ENCODE measurements around the gene GRIK5.

GRIK5 gene

DNA sequence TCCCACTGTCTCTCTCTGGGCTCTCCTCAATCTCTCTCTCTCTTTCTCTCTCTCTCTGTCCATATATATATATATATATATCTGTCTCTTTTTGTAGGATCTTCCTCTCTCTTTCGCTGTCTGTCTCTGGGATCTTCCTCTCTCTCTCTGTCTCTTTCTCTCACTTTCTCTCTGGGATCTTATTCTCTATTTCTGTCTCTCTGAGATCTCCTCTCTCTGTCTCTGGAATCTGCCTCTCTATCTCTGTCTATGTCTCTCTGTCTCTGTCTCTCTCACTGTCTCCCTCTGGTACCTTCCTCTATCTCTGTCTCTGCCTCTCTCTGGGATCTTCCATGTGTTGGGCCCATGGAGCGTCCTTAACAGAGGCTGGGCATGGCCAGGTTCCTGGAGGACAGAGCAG, 79.4 kb downstream of the GRIK5 start:
- DNase-seq (ENCODE audit: low read depth, low spot score), result no peak

DNA sequence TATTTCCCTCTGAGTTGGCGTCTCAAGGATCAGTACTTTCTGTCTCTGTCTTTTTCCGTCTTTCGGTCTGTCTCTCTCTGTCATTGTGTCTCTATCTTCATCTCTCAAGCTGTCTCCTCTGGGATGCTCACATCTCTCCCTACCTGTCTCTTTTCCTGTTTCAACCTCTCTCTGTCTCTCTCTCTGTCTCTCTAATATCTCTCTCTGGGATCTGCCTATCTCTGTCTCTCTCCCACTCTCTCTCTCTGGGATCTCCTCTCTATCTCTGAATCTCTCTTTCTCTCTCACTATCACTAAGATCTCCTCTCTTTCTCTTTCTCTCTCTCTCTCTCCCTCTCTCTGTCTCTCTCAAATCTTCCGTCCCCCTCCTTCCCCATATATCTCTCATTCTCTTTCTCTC, 80.0 kb downstream of the GRIK5 start:
- DNase-seq (ENCODE audit: low read depth, low spot score), result no peak

DNA sequence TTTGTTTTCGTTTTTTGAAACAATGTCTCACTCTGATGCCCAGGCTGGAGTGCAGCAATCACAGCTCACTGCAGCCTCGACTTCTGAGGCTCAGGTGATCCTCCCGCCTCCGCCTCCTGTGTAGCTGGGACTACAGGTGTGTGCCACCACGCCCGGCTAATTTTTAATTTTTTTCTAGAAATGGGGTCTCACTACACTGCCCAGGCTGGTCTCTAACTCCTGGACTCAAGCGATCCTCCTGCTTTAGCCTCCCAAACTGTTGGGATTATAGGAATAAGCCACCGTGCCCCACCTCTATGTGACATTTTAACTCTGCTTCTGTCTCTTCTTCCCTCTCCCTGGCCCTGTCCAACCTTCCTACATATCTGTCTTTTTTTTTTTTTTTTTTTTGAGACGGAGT, 81.1 kb downstream of the GRIK5 start:
- no peak for DNase-seq (ENCODE audit: low read depth, low spot score)

DNA sequence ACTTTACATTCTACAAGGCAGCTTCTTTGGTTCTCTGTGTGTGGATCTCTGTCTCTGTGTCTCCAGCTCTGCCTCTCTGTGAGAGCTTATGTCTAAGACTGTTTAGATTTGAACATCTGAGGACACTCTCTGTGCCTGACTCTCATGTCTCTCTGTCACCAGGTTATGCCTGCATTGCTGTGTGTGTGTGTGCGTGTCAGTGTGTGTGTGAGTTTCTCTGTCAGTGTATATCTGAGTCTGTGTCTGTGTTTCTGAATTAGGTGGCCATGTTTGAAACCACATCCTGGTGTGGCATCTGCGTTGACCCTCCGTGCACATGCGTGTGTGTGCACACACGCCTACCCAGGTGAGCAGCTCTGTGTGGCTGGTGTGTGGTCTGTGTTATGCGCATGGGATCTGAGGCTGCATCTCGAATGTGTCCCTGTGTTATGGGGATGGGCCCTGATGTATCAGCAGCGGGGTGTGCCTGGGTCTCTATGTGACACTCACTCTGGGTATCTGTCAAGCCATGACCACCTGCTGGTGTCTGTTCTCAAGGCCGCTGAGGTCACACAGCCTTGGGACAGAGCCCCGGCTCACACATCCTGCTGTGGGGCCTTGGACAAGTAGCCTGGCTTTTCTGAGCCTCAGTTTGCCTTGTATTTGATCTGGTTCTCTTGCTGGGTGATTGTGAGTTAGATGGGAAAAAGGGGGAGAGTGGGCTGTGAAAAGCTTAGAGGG, 82.7 kb downstream of the GRIK5 start:
- DNase-seq (ENCODE audit: low read depth, low spot score), result no peak

DNA sequence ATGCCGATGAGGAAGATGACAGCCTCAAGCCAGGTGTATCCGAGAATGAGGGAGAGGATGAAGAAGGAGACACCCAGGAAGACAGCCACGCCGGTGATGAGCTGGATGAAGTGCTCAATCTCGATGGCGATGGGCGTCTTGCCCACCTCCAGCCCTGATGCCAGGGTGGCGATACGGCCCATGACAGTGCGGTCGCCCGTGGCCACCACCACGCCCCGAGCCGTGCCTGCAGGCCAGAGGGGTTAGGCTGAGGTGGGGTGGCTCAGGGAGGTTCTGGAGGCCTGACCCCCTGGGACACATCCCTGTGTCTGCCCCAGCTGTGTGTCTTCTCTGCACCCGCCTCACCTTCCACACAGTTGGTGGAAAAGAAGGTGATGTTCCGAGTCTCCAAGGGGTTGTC, 85.0 kb downstream of the GRIK5 start:
- no peak for DNase-seq (ENCODE audit: low read depth, low spot score)

DNA sequence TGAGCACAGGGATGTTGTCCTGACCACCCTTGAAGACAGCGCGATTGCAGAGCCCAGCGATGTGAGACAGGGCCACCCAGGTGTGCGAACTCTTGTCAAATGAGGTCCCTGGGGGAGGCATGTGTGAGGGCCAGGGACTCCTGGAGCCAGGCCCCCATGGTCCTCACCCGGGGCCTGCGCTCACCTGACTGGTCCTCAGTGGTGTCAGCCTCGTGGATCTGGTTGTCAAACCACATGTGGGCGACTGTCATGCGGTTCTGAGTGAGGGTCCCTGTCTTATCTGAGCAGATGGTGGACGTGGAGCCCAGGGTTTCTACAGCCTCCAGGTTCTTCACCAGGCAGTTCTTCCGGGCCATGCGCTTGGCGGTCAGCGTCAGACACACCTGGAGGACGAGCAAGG, 88.3 kb downstream of the GRIK5 start:
- no peak for DNase-seq (ENCODE audit: low read depth, low spot score)

DNA sequence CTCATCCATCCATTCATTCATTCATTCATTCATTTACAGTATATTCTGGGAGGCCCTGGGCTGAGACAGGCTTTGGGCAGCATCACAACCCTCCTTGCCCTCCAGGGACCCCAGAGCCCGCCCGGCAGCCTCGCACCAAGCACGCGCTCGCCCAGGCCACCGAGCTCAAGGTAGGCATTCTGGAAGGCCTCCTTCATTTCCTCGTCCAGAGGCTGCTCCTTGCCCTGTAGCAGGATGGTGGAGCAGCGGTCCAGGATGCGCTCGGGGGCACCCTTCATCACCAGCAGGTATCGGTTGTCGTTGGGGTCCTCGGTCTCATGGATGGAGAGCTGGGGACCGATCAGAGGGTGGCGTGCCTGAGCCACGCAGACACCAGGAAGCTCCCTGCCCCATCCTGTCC, 91.5 kb downstream of the GRIK5 start:
- no peak for DNase-seq (ENCODE audit: low read depth, low spot score)

DNA sequence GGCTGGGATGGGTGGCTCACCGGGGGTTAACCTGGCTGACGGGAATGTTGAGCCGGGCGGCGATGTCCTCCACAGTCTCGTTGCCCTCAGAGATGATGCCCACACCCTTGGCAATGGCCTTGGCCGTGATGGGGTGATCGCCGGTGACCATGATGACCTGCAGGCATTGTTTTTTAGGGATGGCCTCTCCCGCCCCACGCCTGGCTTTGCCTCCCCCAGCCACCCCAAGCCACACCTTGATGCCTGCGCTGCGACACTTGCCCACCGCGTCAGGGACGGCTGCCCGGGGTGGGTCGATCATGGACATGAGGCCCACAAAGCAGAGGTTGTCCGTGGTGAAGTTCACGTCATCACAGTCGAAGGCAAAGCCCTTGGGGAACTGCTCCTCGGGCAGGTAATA, 92.1 kb downstream of the GRIK5 start:
- DNase-seq (ENCODE audit: low read depth, low spot score), result no peak

DNA sequence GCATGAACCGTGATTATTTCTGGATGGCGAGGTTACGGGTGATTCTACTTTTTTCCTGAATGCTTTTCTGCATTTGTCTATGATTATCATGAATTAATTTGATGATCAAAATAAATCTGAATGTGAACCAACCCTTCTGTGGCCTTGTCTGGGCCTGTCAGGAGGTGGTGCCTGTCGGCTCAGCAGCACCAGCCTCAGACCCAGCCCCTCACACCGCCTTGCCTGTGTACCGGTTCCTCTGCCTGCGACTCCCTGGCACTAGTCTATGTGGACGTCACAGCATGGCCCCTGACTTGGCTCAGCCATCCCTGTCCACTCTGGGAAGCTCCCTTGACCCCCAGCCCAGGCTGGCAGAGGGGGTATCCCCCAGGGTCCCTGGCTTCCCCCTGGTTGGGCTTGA, 95.4 kb downstream of the GRIK5 start:
- no peak for DNase-seq (ENCODE audit: low read depth, low spot score)

DNA sequence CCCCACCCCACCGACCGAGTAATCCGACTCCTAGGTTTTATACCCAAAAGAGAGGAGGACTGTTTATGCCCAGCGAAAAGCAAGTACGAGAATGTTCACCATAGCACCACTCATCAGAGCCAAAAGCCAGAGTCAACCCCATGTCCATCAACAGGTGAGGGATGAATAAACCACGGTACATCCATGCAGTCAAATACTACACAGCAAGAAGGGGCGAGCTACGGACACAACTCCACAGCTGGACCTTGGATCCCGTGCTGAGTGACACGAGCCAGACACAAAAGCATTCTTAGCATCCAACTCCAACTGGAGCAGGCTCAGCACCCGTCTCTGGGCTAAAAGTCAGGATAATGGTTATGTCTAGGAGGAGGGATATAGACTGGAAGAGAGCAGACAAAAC, 98.6 kb downstream of the GRIK5 start:
- no peak for DNase-seq (ENCODE audit: low read depth, low spot score)

DNA sequence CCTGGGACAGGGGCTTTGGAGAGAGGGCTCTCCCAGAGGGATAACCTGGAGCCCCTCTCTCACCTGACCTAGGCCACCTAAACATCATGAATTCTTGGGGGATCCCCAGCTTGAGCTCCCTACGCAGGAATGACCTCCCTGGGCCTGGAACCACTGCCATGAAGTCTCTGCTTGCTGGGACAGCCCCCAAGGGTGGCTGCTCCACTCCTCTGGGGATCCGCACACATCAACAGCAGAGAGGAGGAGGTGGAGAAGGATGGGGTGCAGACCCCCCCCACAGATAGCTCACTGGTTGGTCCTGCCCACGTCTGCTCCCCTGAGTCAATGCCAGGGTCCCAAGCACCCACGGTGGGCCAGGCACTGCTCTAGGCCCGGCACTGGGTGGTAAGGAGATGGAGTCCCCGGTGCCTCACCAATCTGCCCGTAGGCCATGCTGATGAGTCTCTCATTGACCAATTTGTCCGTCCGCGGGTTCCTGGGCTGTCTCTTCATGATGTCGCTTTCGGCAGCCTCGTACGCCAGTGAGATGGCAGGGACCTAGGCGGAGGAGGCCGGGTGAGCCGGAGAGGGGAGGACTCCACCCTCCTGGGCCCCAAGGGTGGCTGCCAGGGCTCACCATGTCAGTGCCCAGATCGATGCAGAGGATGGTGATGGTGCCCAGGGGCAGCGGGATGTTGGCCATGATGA, 100.1 kb downstream of the GRIK5 start:
- no peak for DNase-seq (ENCODE audit: low read depth, low spot score)

DNA sequence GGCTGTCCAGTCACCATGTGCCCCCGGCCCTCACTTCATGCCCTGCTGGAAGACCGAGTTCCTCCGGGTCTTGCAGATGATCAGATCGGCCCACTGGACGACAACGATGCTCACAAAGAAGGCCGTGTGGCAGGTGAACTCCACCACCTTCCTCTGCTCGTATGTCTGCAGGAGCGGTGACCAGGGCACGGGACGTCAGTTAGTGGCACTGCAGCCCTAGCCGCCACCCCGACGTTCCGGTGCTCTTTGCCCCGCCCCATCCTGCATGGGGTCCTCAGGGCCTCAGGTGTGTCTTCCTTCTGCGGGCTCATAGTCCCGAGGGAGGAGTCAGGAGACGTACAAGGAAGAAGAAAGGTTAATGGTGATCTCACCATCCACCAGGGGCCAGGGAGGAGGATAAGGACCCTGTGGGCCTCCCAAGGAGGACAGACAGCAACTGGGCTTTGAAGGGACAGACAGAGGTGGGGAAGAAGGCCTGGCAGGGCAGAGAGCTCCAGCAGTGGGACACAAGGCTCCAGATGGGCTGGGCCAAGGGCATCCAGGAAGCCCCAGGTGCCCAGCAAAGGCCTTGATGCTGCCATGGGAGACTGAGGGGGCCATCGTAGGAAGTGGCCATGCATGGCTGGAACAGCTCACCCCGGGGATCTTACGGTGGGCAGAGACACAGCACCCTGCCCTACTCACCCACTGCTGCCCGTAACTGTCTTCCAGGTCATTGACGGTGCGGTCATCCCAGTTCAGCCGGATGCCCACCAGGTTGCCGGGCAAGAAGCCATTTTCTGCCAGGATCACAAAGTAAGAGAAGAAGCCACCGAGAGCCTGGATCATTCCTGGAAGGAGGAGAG, 101.0 kb downstream of the GRIK5 start:
- DNase-seq (ENCODE audit: low read depth, low spot score), result no peak

DNA sequence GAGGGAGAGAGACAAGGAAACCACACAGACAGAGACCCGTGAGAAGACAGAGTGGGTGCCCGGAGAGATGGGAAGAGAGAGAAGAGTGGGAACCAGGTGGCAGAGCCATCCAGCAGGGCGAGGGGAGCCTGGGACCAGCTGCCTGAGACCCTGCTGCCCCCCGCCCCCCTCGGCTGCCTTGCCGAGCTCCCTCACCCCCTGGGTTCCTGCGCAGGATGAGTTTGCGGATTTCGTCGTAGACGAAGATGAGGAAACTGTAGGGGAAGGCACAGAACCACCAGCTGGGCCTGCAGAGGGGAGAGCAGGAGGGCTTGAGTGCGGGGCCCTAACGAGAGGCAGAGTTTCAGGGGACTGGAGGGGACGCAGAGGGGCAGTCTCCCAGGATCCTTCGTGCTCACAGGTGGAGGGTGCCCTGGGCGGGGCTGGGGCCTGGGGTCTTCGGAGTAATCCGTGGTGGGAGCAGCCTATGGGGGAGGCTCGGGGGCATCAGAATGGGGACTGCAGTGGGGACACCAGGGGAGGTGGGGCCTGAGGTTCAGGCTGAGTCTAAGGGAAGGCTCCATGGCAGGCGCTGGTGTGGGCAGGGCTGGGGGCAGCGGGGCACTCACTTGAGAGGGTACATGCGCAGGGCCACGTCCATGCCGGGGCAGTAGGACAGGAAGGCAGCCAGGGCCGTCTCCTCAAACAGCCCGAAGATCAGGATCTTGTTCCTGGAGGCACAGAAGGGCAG, 102.8 kb downstream of the GRIK5 start:
- no peak for DNase-seq (ENCODE audit: low read depth, low spot score)

DNA sequence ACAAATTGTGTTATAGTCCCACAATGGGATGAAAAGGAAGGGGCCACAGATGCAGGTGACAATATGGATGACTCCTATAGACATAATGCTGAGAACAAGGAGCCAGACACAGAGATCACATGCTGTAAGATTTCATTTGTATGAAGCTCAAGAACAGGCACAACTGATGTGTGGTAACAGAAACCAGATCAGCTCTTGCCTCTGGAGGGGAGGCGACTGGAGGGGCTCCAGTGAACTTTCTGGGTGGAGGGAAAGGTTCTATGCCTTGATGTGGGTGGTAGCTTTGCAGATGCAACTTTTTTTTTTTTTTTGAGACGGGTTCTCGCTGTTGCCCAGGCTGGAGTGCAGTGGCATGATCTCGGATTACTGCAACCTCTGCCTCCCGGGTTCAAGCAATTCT, 104.9 kb downstream of the GRIK5 start:
- DNase-seq (ENCODE audit: low read depth, low spot score), result no peak

DNA sequence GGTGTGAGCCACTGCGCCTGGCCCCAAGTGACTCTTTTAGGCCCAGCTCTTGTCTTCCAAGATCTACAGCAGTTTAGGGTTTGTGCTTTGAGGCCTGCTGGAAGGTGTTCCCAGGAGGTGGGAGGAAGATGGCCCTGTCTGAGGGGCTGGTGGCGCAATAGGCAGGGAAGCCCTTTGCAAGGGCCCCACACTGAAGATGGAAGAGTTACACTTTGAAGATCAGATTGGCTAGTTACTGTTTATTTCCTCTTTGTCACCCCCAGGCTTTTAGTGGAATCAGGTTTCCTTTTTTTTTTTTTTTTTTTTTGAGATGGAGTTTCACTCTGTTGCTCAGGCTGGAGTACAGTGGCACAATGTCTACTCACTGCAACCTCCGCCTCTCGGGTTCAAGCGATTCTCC, 109.0 kb downstream of the GRIK5 start:
- DNase-seq (ENCODE audit: low read depth, low spot score), result no peak

DNA sequence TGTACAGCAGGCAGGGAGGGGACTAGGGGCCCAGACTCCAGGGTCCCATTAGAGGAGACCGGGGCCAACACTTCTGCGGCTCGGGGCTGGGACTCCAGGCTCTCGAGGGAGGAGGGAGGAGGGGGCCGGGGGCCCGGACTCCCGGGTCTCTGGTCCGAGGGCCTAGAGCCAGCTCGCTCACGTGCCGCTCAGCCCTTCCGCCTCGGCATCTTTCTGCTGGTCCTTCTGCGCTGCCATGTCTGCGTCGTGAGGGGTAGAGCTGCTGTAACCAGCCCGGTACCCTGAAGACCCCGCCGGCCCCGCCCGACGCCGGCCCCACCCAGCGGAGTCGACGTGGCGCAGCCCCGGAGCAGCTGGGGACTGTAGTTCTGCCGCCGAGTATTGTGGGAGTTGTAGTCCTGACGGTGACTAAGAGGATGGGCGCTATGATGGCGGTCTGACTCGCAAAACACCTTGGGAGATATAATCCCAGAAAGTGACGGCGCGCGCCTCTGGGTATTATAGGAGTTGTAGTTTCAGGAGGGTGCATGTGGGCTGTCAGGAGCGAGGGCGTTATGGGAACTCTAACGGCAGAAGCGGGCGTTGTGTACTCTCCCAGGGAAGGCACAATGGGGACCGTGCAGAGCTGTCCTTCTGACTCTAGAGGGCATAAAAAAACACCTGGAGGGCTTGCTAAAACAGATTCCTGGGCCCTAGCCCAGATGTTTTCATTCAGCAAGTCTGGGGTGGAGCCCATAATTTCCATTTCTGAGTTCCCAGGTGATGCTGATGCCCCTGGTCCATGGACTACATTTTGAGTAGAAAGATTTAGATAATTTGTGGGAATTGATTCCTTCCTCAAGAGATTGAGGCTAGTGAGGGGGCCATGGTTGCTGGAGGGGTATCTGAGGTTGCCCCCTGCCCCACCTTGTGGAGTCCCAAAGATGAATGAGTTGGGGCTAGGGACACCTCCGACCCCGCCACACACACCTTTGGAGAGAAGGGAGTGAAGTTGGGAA, 110.7 kb downstream of the GRIK5 start, which contains the start of gene RABAC1:
Gene RABAC1, minus strand, starts transcription at position 266 of the 998 bp plus-strand sequence. Its CDS starts 29 bp downstream, at position 237.
- DNase-seq (ENCODE audit: low read depth, low spot score), result peak; percentile 96

DNA sequence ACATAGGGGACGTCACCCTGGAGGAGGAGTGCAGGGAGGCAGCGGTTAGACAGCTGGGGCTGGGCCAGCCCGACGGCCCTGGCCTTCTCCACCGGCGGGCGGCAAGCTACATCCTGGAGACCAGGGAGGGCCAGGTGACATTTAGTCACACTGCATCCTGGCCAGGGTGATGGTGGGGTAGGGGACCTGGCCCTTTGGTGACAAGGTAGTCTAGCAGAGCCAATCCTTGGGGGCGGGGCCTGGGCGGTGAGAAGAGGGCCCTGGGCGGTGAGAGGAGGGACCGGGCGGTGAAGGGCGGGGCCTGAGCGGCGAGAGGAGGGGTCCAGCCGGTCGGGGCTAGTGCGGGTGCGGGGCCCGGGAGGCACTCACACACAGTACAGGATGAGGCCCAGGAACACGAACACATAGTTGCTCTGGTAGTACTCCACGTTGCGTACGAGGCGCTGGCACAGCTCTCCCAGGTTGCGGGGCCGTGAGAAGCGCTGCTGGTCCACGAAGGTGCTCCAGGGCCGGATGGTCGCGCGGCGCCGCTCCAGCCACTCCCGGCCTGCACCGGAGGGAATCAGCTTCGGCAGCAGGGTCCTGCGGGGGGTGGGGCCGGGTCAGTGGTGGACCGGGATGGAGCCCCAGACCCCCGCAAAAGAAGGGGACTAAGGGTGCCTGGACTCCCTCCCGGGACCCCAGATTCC, 111.5 kb downstream of the GRIK5 start:
- peak; percentile 91 for DNase-seq (ENCODE audit: low read depth, low spot score)

DNA sequence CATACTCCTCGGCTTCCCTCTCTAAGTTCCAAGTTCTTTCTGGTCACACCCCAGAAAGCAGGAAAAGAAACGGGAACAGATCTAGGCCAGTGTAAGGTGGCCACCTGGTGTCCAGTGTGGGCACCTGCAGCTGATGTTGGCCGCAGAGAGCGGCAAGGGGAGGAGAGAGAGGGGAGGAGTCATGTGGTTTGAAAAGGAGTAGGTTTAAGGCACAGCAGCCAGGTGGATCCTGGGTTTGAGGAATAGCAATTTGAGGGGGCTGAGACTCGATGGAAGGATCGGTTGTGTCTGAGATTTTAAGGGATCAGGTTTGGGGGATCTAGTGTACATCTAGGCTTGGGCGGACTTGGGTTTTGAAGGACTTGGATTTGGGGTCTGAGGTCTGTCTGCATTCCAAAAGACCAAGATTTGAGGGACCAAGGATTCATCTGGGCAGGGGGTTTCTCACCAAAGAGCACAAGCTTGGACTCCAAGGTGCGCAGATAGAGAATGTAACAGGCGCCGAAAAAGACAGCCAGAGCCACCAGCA, 112.1 kb downstream of the GRIK5 start:
- DNase-seq (ENCODE audit: low read depth, low spot score), result peak; percentile 94

DNA sequence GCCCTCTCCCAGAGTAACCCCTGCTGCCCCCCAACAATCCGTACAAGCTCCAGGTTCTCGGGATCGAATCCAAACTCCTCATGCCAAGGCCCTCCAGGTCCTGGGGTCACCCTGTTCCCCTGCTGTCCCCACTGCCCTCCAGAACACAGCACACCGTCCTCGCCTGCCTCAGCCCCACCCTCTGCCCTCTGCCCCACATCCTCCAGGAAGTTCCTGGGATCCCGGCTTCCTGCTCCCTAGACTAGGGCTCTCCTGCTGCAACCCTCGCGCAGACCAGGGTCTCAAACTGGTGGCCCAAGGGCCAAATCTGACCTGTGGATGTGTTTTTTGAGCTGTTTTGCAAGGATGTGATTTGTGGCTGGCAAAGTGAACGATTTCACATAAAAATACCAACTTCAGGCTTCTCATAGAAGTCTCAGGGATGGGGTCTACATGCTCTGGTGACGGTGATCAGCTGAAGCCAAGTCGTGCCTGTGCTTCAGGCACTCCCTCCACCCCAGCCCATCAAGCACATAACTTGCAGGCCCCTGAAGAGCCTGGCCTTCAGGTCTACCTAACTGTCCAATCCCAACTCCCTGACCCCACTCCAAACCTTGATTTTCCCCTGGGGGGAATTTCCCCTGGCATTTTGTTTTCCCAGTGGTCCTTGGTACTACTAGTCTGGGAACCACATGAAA, 112.7 kb downstream of the GRIK5 start:
- DNase-seq (ENCODE audit: low read depth, low spot score), result no peak
